HCT116 (cell line): ENCODE measurements around the gene MFGE8. TPM values are rescaled to one million over a fixed set of nuclear protein-coding genes. Genes with fewer than 3 reads are reported as not detected.

Source experiments
- ATAC-seq: fragments of 200-7000 bp; cut with Tn5 transposase; 2 replicates; pipeline ENCODE4 v1.9.1; 2020; ENCODE audit warnings: mild to moderate bottlenecking, moderate library complexity
- BruUV-seq: library from RNA; stranded (reverse); fragments of 400-500 nt; replicated peaks from 2 replicates; lab custom pipeline; 2021; lab: Mats Ljungman, UMichigan
- CTCF ChIA-PET: fragments of 300-600 bp; sonication (Branson Sonifier 250); formaldehyde crosslinking; loops from one replicate; lab custom pipeline; 2021; ENCODE audit warnings: antibody characterized with exemption; lab: Charles Lee
- POLR2A ChIA-PET: fragments of 300-600, 350-600 bp; sonication (Branson Sonifier 250); formaldehyde crosslinking; loops from one replicate; lab custom pipeline; 2021; ENCODE audit warnings: antibody characterized with exemption; lab: Charles Lee
- RAD21 ChIA-PET, 2 experiments: fragments of 300-600 bp; sonication (Branson Sonifier 250); formaldehyde crosslinking; loops; one replicate each; lab custom pipeline; 2023; ENCODE audit warnings: low total read pairs in 2 of 2; ENCODE audit not compliant: uncharacterized antibody in 2 of 2, unreplicated experiment in 2 of 2, low non-redundant PET in 1 of 2; lab: Charles Lee
- DNase-seq: peaks from one replicate; pipeline ENCODE4 v3.0.0-alpha.2; 2010; ENCODE audit warnings: low read depth, low spot score
- H2AFZ ChIP-seq: fragments of 200-600 bp; shearing (Covaris generic), sonication (generic); 2 replicates; pipeline ENCODE4 v1.6.1; 2017; ENCODE audit warnings: low read depth, mixed run types, mixed read lengths, antibody characterized with exemption, low read length; ENCODE audit not compliant: poor library complexity, severe bottlenecking
- H3K27ac ChIP-seq: 2 replicates; pipeline ENCODE4 v1.5.1; 2012; ENCODE audit warnings: low read depth, low read length
- H3K27me3 ChIP-seq: fragments of 200-600 bp; sonication (generic); 2 replicates; pipeline ENCODE4 v1.6.1; 2016; ENCODE audit warnings: mixed run types, low read length, mixed read lengths; ENCODE audit not compliant: insufficient read depth
- H3K36me3 ChIP-seq, 2 experiments: fragments of 200-500 bp in 1 of 2; fragments of 200-600 bp in 1 of 2; sonication (Bioruptor generic) in 1 of 2; sonication (generic) in 1 of 2; 2 replicates each; pipeline versions ENCODE4 v1.5.1 to v1.6.1; 2014 to 2016; ENCODE audit warnings: low read length in 2 of 2, inconsistent platforms in 1 of 2, mixed read lengths in 1 of 2, mixed run types in 1 of 2; ENCODE audit not compliant: insufficient read depth in 2 of 2, control insufficient read depth in 1 of 2
- H3K4me1 ChIP-seq, 2 experiments: fragments of 200-600 bp in 1 of 2; sonication (generic) in 1 of 2; 2 replicates each; pipeline versions ENCODE4 v1.5.1 to v1.6.1; 2012 to 2017; ENCODE audit warnings: low read length in 2 of 2, inconsistent platforms in 1 of 2, mild to moderate bottlenecking in 1 of 2, mixed read lengths in 1 of 2, mixed run types in 1 of 2, moderate library complexity in 1 of 2; ENCODE audit not compliant: insufficient read depth in 2 of 2, control insufficient read depth in 1 of 2
- H3K4me2 ChIP-seq: fragments of 200-600 bp; sonication (generic); 2 replicates; pipeline ENCODE4 v1.6.1; 2017; ENCODE audit warnings: mixed run types, low read length, mixed read lengths
- H3K4me3 ChIP-seq, 2 experiments: fragments of 200-600 bp in 1 of 2; sonication (generic) in 1 of 2; replicated peaks in 1 of 2; 2 replicates each; pipeline ENCODE4 v1.5.1; 2011 to 2016; ENCODE audit warnings: low read length in 2 of 2, control low read depth in 1 of 2, low read depth in 1 of 2, mild to moderate bottlenecking in 1 of 2, mixed read lengths in 1 of 2, mixed run types in 1 of 2
- H3K79me2 ChIP-seq: fragments of 200-600 bp; sonication (generic); 2 replicates; pipeline ENCODE4 v1.6.1; 2017; ENCODE audit warnings: mild to moderate bottlenecking, mixed run types, low read length, moderate library complexity, mixed read lengths; ENCODE audit not compliant: insufficient read depth
- H3K9ac ChIP-seq: fragments of 200-600 bp; sonication (generic); 2 replicates; pipeline ENCODE4 v1.6.1; 2016; ENCODE audit warnings: low read length, mixed read lengths
- H3K9me2 ChIP-seq: fragments of 200-600 bp; sonication (generic), shearing (Covaris generic); 2 replicates; pipeline ENCODE4 v1.6.1; 2017; ENCODE audit warnings: mixed run types, mild to moderate bottlenecking, moderate library complexity; ENCODE audit not compliant: insufficient read depth
- H3K9me3 ChIP-seq, 2 experiments: fragments of 200-500 bp in 1 of 2; fragments of 200-600 bp in 1 of 2; sonication (Bioruptor generic) in 1 of 2; sonication (generic) in 1 of 2; 2 replicates each; pipeline ENCODE4 v1.6.1; 2014 to 2017; ENCODE audit warnings: low read length in 2 of 2, mixed read lengths in 2 of 2, inconsistent platforms in 1 of 2, low read depth in 1 of 2, mild to moderate bottlenecking in 1 of 2, mixed run types in 1 of 2, moderate library complexity in 1 of 2; ENCODE audit not compliant: control insufficient read depth in 1 of 2, insufficient read depth in 1 of 2
- H4K20me1 ChIP-seq: fragments of 200-600 bp; sonication (generic), shearing (Covaris generic); 2 replicates; pipeline ENCODE4 v1.6.1; 2017; ENCODE audit warnings: mixed run types, mild to moderate bottlenecking, moderate library complexity; ENCODE audit not compliant: insufficient read depth
- CBX3 ChIP-seq: IDR thresholded peaks from 2 replicates; pipeline ENCODE4 v1.6.1; 2012; ENCODE audit warnings: low read depth
- CEBPB ChIP-seq: IDR thresholded peaks from 2 replicates; pipeline ENCODE4 v1.6.1; 2012; ENCODE audit warnings: low read depth
- EGR1 ChIP-seq: IDR thresholded peaks from 2 replicates; pipeline ENCODE4 v1.6.1; 2012; ENCODE audit warnings: low read depth
- FOSL1 ChIP-seq: IDR thresholded peaks from 2 replicates; pipeline ENCODE4 v1.6.1; 2012; ENCODE audit warnings: low read depth
- MAX ChIP-seq: IDR thresholded peaks from 2 replicates; pipeline ENCODE4 v1.6.1; 2012
- RAD21 ChIP-seq: IDR thresholded peaks from 2 replicates; pipeline ENCODE4 v1.6.1; 2012; ENCODE audit warnings: low read depth, mild to moderate bottlenecking
- REST ChIP-seq: IDR thresholded peaks from 2 replicates; pipeline ENCODE4 v1.6.1; 2012; ENCODE audit warnings: low read depth
- SP1 ChIP-seq: IDR thresholded peaks from 2 replicates; pipeline ENCODE4 v1.6.1; 2012; ENCODE audit warnings: low read depth
- SRF ChIP-seq: IDR thresholded peaks from 2 replicates; pipeline ENCODE4 v1.6.1; 2012; ENCODE audit warnings: low read depth
- TCF7L2 ChIP-seq: IDR thresholded peaks from 2 replicates; pipeline ENCODE4 v1.7.0; 2011; ENCODE audit warnings: borderline replicate concordance, inconsistent platforms; ENCODE audit not compliant: insufficient read depth, insufficient read length; ENCODE audit errors: extremely low read depth
- YY1 ChIP-seq: IDR thresholded peaks from 2 replicates; pipeline ENCODE4 v1.6.1; 2011; ENCODE audit warnings: low read length, low read depth, moderate library complexity, mild to moderate bottlenecking; ENCODE audit not compliant: insufficient replicate concordance; ENCODE audit errors: extremely low read depth
- ZNF274 ChIP-seq: fragments of 200-500 bp; sonication (Bioruptor generic); IDR thresholded peaks from 2 replicates; pipeline ENCODE4 v1.6.1; 2014; ENCODE audit warnings: mild to moderate bottlenecking, low read depth, low read length, inconsistent platforms
- intact Hi-C: fragments of 100-400 bp; cut with micrococcal nuclease; formaldehyde crosslinking; loops from 2 replicates; pipeline ENCODE4 v1.10.0; 2022
- total RNA-seq: library from RNA; stranded (reverse); gene quantifications from one replicate; pipeline ENCODE4 v1.2.1, GENCODE V29; 2021; ENCODE audit not compliant: unreplicated experiment

MFGE8 gene
- total RNA-seq, 1 experiment from 2014 or later: 70.7 TPM

- CTCF ChIA-PET: no interaction called here
- no TSS peak for BruUV-seq
Observed at GRCh38 chr15:88874275-88874674, 38.9 kb downstream of the MFGE8 start.

More at GRCh38 chr15:88874275-88874674, 38.9 kb downstream of the MFGE8 start:
- H3K36me3 ChIP-seq: no peaks in the 10 kb centered on the region
- no peak overlapping the region for H3K27ac ChIP-seq
- no peak overlapping the region for H2AFZ ChIP-seq
- H3K9me3 ChIP-seq: no peaks in the 10 kb centered on the region
- no peak overlapping the region for H3K9ac ChIP-seq
- H3K4me1 ChIP-seq: peaks cover 0 to 3% of the 10 kb centered on the region in 2 experiments; a peak in 1 of 4 replicates
- no peak for DNase-seq
- H3K27me3 ChIP-seq: no peaks in the 10 kb centered on the region; the same call in 1 of the 2 replicates
- no peak for ATAC-seq
- H3K79me2 ChIP-seq: no peaks in the 10 kb centered on the region
- no peak for TF ChIP-seq YY1
- no peak for TF ChIP-seq CBX3
- no peak for TF ChIP-seq TCF7L2
- TF ChIP-seq ZNF274: no peak
- TF ChIP-seq MAX: no peak
- TF ChIP-seq REST: no peak
- TF ChIP-seq SP1: no peak
- no peak for TF ChIP-seq SRF
- no peak for TF ChIP-seq EGR1
- TF ChIP-seq RAD21: no peak
- no peak for TF ChIP-seq FOSL1
- no peak for TF ChIP-seq CEBPB
- H3K9me2 ChIP-seq: no peaks in the 10 kb centered on the region
- ChIA-PET RAD21 (no interaction called here), POLR2A (interaction anchor here (0.7 kb wide), 1 partner anchor 327 kb away, joined by 3 read pairs; no protein-coding TSS in a partner anchor)
- H4K20me1 ChIP-seq: no peaks in the 10 kb centered on the region
- H3K4me3 ChIP-seq: no peak overlapping the region
- H3K4me2 ChIP-seq: no peak overlapping the region
- intact Hi-C loops: no loop called here
